ENCODE measurements around the gene CD200R1. TPM values are rescaled to one million over a fixed set of nuclear protein-coding genes. Genes with fewer than 3 reads are reported as not detected.
A peak's percentile ranks its signal among the peaks of the same experiment; 100 is the strongest.

The CD200R1 gene
- total RNA-seq, 1 experiment from 2014 or later: not detected

GRCh38 chr3:112889357-112889756 is 85.5 kb downstream of the CD200R1 start:
- Histone ChIP-seq H2AFZ (ENCODE audit: low read length) (no peak overlapping the region), H3T11ph (ENCODE audit: low read length) (no peak overlapping the region)
- peaks cover 22 to 25% of the 10 kb centered on the region in 2 experiments for H3K4me1 Mint-ChIP-seq

More at GRCh38 chr3:112889357-112889756, 85.5 kb downstream of the CD200R1 start:
- no peak overlapping the region for H3K56ac ChIP-seq (ENCODE audit: insufficient read length, low read depth, low read length)
- Mint-ChIP-seq H3K27ac (peak overlapping the region; percentile 60 to 73 (median 71); a peak in 6 of 7 replicates), H3K4me3 (no peak overlapping the region), H3K36me3 (ENCODE audit: insufficient read depth in 1 of 3, low read depth in 3 of 3) (peaks cover 0 to 8% (median 5%) of the 10 kb centered on the region in 3 experiments; a peak in 5 of 7 replicates), H3K27me3 (ENCODE audit: low read depth) (no peaks in the 10 kb centered on the region), H3K9me3 (peaks cover 3 to 6% of the 10 kb centered on the region in 2 experiments; a peak in 4 of 5 replicates)
- H3K9me3 ChIP-seq (ENCODE audit: control insufficient read depth, low read depth, low read length): no peaks in the 10 kb centered on the region
- H2BK120ac ChIP-seq (ENCODE audit: low read depth, low read length, poor library complexity, severe bottlenecking): no peak overlapping the region
- no peak overlapping the region for H2BK12ac ChIP-seq (ENCODE audit: insufficient read length, low read depth, low read length)
- H3K18ac ChIP-seq (ENCODE audit: insufficient read length, low read depth, low read length): no peak overlapping the region
- no peaks in the 10 kb centered on the region for H3K27me3 ChIP-seq (ENCODE audit: insufficient read depth, low read length)
- H3K14ac ChIP-seq (ENCODE audit: insufficient read depth, low read length): no peak overlapping the region
- no peak overlapping the region for H4K91ac ChIP-seq (ENCODE audit: insufficient read length, low read depth, low read length)
- no CpG with 5 or more reads among the region's 3 CpGs for WGBS (ENCODE audit: extremely low coverage, insufficient read length, low lambda C conversion rate)
- H3K27ac ChIP-seq (ENCODE audit: insufficient read length, low read depth, low read length): no peak overlapping the region
- no peak for TF ChIP-seq CTCF (conservative IDR thresholded peaks at IDR 0.05)
- H2BK5ac ChIP-seq (ENCODE audit: insufficient read length, low read length): no peak overlapping the region
- no peak overlapping the region for H3K4me2 ChIP-seq (ENCODE audit: insufficient read depth, insufficient read length, low read length)
- no peak overlapping the region for H2BK20ac ChIP-seq (ENCODE audit: low read depth, low read length, poor library complexity, severe bottlenecking)
- no peak overlapping the region for H4K8ac ChIP-seq (replicated peaks; ENCODE audit: insufficient read length, low read depth, low read length)
- no peak overlapping the region for H2BK15ac ChIP-seq (ENCODE audit: low read depth, low read length)
- no peaks in the 10 kb centered on the region for H3K79me1 ChIP-seq (ENCODE audit: insufficient read depth, low read depth, low read length, poor library complexity, severe bottlenecking)
- H3K79me2 ChIP-seq (ENCODE audit: insufficient read depth, low read length): no peaks in the 10 kb centered on the region
- H4K20me1 ChIP-seq (ENCODE audit: control insufficient read depth, insufficient read depth, insufficient read length): no peaks in the 10 kb centered on the region
- H3K23ac ChIP-seq (ENCODE audit: insufficient read length, low read depth, low read length): no peak overlapping the region
- no peak overlapping the region for H3K4ac ChIP-seq (ENCODE audit: low read depth, low read length)
- no peaks in the 10 kb centered on the region for H3K23me2 ChIP-seq (ENCODE audit: insufficient read length, low read depth, low read length, poor library complexity, severe bottlenecking)
- DNase-seq: no peak
- no peak overlapping the region for H2AK5ac ChIP-seq (ENCODE audit: insufficient read length, low read length)
- H3K4me1 ChIP-seq (ENCODE audit: insufficient read depth, low read length): peaks cover 6% of the 10 kb centered on the region; the same call in 1 of the 2 replicates
- no peak overlapping the region for H3K9ac ChIP-seq (ENCODE audit: extremely low read depth, insufficient read length, low read length)
- H4K5ac ChIP-seq (ENCODE audit: insufficient read length, low read depth, low read length): no peak overlapping the region

Measured in H9 (cell line).